ENCODE results near the gene RER1. TPM values are rescaled to one million over a fixed set of nuclear protein-coding genes. Genes with fewer than 3 reads are reported as not detected.

RER1 gene
- total RNA-seq, 1 experiment from 2014 or later = 79.8 TPM

- Mint-ChIP-seq H3K27me3 (ENCODE audit: low read depth) (no peaks in the 10 kb centered on the region), H3K9me3 (no peaks in the 10 kb centered on the region), H3K4me3 (no peak overlapping the region), H3K36me3 (no peaks in the 10 kb centered on the region), H3K27ac (no peak overlapping the region), H3K4me1 (no peaks in the 10 kb centered on the region)
- ChIA-PET CTCF (interaction anchor here (0.7 to 6.4 kb wide), 4 partner anchors 179 to 204 kb away, joined by 3 to 170 read pairs (median 6); partner anchors contain the start of gene FAAP20), POLR2A (interaction anchor here (0.9 kb wide), 1 partner anchor 184 kb away, joined by 3 read pairs; the partner anchor contains the start of gene FAAP20)
- TF ChIP-seq TEAD4 (CRISPR knock-in tag; IDR thresholded peaks at IDR 0.05) (no peak), TP53 (CRISPR knock-in tag; IDR thresholded peaks at IDR 0.05) (no peak), ZNF416 (CRISPR knock-in tag; IDR thresholded peaks at IDR 0.05) (no peak), ZNF219 (CRISPR knock-in tag; IDR thresholded peaks at IDR 0.05; ENCODE audit: borderline replicate concordance) (no peak), AFF4 (CRISPR knock-in tag; IDR thresholded peaks at IDR 0.05; ENCODE audit: borderline replicate concordance) (no peak)
- TF ChIP-seq, protein P1, sequence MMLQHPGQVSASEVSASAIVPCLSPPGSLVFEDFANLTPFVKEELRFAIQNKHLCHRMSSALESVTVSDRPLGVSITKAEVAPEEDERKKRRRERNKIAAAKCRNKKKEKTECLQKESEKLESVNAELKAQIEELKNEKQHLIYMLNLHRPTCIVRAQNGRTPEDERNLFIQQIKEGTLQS (CRISPR knock-in tag; conservative IDR thresholded peaks at IDR 0.05) = no peak
- DNase-seq (ENCODE audit: low spot score) (no peak), ATAC-seq (no peak)
Measured at GRCh38 chr1:2378441-2378851, 13.2 kb upstream of the RER1 start.

DNA sequence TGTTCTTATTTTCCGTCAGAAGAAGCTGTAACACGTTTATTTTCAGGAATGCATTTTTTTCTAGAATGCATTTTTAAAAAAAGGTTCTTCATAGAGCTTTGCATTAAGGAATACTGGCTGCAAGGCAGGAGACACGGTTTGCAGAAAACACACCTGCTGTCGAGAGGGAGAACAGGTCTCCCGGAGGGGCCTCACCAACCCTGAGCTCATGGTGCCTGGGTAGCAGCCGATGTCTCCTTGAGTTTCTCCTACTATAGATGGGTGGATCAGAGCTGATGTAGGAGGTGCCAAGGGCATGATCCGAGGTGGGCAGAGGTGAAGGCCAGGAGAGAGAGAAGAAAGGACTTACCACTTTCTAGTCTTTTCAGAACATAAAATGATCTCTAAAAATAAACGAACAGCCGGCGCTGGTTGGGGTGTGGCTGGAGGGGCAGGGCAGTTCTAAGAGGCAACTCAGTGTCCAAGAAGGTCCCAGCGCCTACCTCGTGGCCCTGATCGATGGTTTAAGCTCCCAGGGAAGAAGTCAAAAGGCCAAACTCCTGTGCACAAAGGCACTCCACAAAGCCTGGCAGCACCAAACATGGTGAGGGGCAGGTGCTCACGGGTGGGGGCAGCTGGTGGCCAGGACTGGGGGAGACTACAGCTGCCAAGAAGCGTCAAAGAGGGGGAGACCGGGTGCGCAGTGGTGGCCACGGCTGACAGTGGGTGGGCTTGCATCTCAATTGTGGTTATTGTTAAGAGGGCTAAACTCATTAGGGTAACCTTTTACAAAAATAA is 12.5 kb upstream of the RER1 start:
- TF ChIP-seq E2F1 (CRISPR knock-in tag; IDR thresholded peaks at IDR 0.05) (no peak), ZNF317 (CRISPR knock-in tag; IDR thresholded peaks at IDR 0.05; ENCODE audit: borderline replicate concordance, low read depth) (no peak), RELA (CRISPR knock-in tag; IDR thresholded peaks at IDR 0.05; ENCODE audit: borderline replicate concordance) (no peak), CREM (CRISPR knock-in tag; IDR thresholded peaks at IDR 0.05) (no peak), ZNF425 (CRISPR knock-in tag; conservative IDR thresholded peaks at IDR 0.05) (no peak), MYBL2 (CRISPR knock-in tag; IDR thresholded peaks at IDR 0.05) (no peak), JUN (CRISPR knock-in tag; IDR thresholded peaks at IDR 0.05) (no peak), FOXP4 (CRISPR knock-in tag; IDR thresholded peaks at IDR 0.05) (no peak)
- TF ChIP-seq, protein P2, sequence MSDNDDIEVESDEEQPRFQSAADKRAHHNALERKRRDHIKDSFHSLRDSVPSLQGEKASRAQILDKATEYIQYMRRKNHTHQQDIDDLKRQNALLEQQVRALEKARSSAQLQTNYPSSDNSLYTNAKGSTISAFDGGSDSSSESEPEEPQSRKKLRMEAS (CRISPR knock-in tag; IDR thresholded peaks at IDR 0.05) = no peak
- TF ChIP-seq, protein P3, sequence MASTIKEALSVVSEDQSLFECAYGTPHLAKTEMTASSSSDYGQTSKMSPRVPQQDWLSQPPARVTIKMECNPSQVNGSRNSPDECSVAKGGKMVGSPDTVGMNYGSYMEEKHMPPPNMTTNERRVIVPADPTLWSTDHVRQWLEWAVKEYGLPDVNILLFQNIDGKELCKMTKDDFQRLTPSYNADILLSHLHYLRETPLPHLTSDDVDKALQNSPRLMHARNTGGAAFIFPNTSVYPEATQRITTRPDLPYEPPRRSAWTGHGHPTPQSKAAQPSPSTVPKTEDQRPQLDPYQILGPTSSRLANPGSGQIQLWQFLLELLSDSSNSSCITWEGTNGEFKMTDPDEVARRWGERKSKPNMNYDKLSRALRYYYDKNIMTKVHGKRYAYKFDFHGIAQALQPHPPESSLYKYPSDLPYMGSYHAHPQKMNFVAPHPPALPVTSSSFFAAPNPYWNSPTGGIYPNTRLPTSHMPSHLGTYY (CRISPR knock-in tag; IDR thresholded peaks at IDR 0.05) = no peak
- no peaks in the 10 kb centered on the region for H3K27me3 Mint-ChIP-seq (ENCODE audit: low read depth)
- H3K27ac Mint-ChIP-seq = no peak overlapping the region
- DNase-seq (ENCODE audit: low spot score) (no peak), ATAC-seq (no peak)
- H3K4me3 Mint-ChIP-seq = no peak overlapping the region
- no peaks in the 10 kb centered on the region for H3K36me3 Mint-ChIP-seq
- H3K4me1 Mint-ChIP-seq = no peaks in the 10 kb centered on the region
- ChIA-PET CTCF (interaction anchor here (0.7 to 6.4 kb wide), 3 partner anchors 180 to 205 kb away, joined by 3 to 170 read pairs (median 5); partner anchors contain the start of gene FAAP20), POLR2A (interaction anchor here (0.5 to 0.9 kb wide), 2 partner anchors 184 to 190 kb away, joined by 3 read pairs; partner anchors contain the start of gene FAAP20)
- no peaks in the 10 kb centered on the region for H3K9me3 Mint-ChIP-seq

Data from WTC11 (cell line).